ENCODE measurements around the gene DNAJA3.

DNA sequence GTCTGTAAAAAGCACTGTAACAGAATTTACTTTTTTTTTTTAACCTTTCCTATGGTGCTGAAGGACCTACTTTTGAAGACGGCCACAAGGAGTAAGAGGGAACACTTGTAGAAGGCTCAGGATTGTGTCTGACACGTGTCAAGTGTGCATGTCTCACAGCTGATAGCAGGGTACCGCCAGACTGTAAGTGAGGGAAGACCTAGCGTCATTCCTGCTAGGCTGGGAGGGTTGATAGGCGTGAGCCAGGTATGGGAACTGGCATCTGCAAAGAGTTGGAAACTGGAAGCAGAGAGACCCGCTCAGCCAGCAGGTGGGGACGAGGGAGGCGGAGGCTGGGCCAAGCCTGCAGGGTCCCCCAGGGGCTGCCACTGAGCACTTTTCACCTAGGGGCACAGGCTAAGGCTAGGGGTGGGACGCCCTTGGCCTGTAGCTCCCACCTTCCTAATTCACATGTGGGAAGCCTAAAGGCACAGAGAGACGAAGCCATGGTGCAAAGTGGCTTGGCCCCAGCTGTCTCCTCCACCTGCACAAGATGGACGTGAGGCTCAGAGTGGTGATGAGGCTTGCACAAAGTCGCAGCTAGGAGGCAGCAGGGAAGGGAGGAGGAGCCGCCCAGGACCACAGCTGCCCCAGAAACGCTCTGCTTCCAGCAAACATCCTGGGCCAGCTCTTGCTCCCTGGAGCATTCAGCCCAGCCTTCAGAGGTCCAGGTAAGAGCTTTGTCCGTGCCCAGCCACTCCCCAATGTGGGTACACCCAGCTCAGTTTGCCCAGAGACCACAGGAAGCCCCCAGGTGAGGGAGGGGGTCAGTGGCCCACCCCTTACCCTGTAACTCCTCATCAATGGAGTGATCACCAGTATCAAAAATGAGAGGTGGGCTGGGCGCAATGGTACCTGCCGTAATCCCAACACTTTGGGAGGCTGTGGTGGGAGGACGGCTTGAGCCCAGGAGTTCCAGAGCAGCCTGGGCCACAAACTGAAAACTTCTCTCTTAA is 35.1 kb upstream of the DNAJA3 start:
- TF ChIP-seq, protein P1, sequence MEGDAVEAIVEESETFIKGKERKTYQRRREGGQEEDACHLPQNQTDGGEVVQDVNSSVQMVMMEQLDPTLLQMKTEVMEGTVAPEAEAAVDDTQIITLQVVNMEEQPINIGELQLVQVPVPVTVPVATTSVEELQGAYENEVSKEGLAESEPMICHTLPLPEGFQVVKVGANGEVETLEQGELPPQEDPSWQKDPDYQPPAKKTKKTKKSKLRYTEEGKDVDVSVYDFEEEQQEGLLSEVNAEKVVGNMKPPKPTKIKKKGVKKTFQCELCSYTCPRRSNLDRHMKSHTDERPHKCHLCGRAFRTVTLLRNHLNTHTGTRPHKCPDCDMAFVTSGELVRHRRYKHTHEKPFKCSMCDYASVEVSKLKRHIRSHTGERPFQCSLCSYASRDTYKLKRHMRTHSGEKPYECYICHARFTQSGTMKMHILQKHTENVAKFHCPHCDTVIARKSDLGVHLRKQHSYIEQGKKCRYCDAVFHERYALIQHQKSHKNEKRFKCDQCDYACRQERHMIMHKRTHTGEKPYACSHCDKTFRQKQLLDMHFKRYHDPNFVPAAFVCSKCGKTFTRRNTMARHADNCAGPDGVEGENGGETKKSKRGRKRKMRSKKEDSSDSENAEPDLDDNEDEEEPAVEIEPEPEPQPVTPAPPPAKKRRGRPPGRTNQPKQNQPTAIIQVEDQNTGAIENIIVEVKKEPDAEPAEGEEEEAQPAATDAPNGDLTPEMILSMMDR (IDR thresholded peaks at IDR 0.05; ENCODE audit: low read length), result no peak
- TF ChIP-seq EZH2 (optimal IDR thresholded peaks at IDR 0.05; ENCODE audit: low read depth, low read length), result no peak

All from MM.1S (cell line).